PC-3 (cell line): ENCODE measurements around the gene MED13. TPM values are rescaled to one million over a fixed set of nuclear protein-coding genes. Genes with fewer than 3 reads are reported as not detected.

ENCODE experiments used
- ATAC-seq: fragments of 200-7000 bp; cut with Tn5 transposase; 2 replicates; pipeline ENCODE4 v1.9.1; 2020; ENCODE audit warnings: mild to moderate bottlenecking, moderate library complexity
- BruUV-seq: library from RNA; stranded (reverse); fragments of 400-500 nt; replicated peaks from 2 replicates; lab custom pipeline; 2021; lab: Mats Ljungman, UMichigan
- CTCF ChIA-PET: fragments of 300-600 bp; sonication (Branson Sonifier 250); formaldehyde crosslinking; loops from one replicate; lab custom pipeline; 2022; ENCODE audit warnings: antibody characterized with exemption; lab: Charles Lee
- POLR2A ChIA-PET: fragments of 300-600 bp; sonication (Branson Sonifier 250); formaldehyde crosslinking; loops from one replicate; lab custom pipeline; 2022; ENCODE audit warnings: antibody characterized with exemption; ENCODE audit not compliant: unreplicated experiment; lab: Charles Lee
- DNase-seq: peaks from one replicate; pipeline ENCODE4 v3.0.0-alpha.2; 2015
- H2AFZ ChIP-seq: fragments of 300-600 bp; sonication (generic); 2 replicates; pipeline ENCODE4 v1.6.0; 2016; ENCODE audit warnings: antibody characterized with exemption, low read length
- H3F3A ChIP-seq: fragments of 300-600 bp; sonication (generic); one replicate; pipeline ENCODE4 v1.6.0; 2017; ENCODE audit warnings: antibody characterized with exemption, low read length, control low read depth, mild to moderate bottlenecking; ENCODE audit not compliant: unreplicated experiment
- H3K27ac ChIP-seq: fragments of 300-600 bp; sonication (generic); 2 replicates; pipeline ENCODE4 v1.5.1; 2016; ENCODE audit warnings: mild to moderate bottlenecking, low read length
- H3K27me3 ChIP-seq: fragments of 300-600 bp; sonication (generic); 2 replicates; pipeline ENCODE4 v1.6.1; 2016; ENCODE audit warnings: low read length, mixed read lengths
- H3K36me3 ChIP-seq: fragments of 300-600 bp; sonication (generic); 2 replicates; pipeline ENCODE4 v1.6.1; 2016; ENCODE audit warnings: low read depth, mixed run types, low read length, mixed read lengths
- H3K4me1 ChIP-seq: fragments of 300-600 bp; sonication (generic); 2 replicates; pipeline ENCODE4 v1.5.1; 2016; ENCODE audit warnings: low read length; ENCODE audit not compliant: insufficient read depth
- H3K4me2 ChIP-seq: fragments of 300-600 bp; sonication (generic); 2 replicates; pipeline ENCODE4 v1.6.0; 2016; ENCODE audit warnings: low read length
- H3K4me3 ChIP-seq: fragments of 300-600 bp; sonication (generic); 2 replicates; pipeline ENCODE4 v1.5.1; 2016; ENCODE audit warnings: mild to moderate bottlenecking, low read length, mixed read lengths
- H3K79me2 ChIP-seq: fragments of 300-600 bp; sonication (generic); 2 replicates; pipeline ENCODE4 v1.6.1; 2017; ENCODE audit warnings: low read length, mixed read lengths
- H3K9ac ChIP-seq: fragments of 300-600 bp; sonication (generic); 2 replicates; pipeline ENCODE4 v1.6.0; 2016; ENCODE audit warnings: mild to moderate bottlenecking, low read length
- H3K9me2 ChIP-seq: fragments of 300-600 bp; sonication (generic); replicated peaks from 2 replicates; pipeline ENCODE4 v1.6.1; 2016; ENCODE audit warnings: mixed run types, low read length, mixed read lengths
- H3K9me3 ChIP-seq: fragments of 300-600 bp; sonication (generic); 2 replicates; pipeline ENCODE4 v1.6.1; 2016; ENCODE audit warnings: low read length, mixed read lengths
- H4K20me1 ChIP-seq: fragments of 300-600 bp; sonication (generic); 2 replicates; pipeline ENCODE4 v1.6.1; 2016; ENCODE audit warnings: low read length, mixed read lengths
- EZH2 ChIP-seq: fragments of 300-600 bp; sonication (generic); IDR thresholded peaks from one replicate; pipeline ENCODE4 v1.6.1; 2017; ENCODE audit warnings: antibody characterized with exemption, mild to moderate bottlenecking, low read length; ENCODE audit not compliant: unreplicated experiment
- EZH2phosphoT487 ChIP-seq: fragments of 300-600 bp; sonication (generic); IDR thresholded peaks from 2 replicates; pipeline ENCODE4 v1.6.1; 2018; ENCODE audit warnings: mild to moderate bottlenecking, antibody characterized with exemption, low read length, borderline replicate concordance
- intact Hi-C: fragments of 100-400 bp; cut with micrococcal nuclease; formaldehyde crosslinking; loops from 2 replicates; pipeline ENCODE4 v1.9.0; 2023
- total RNA-seq: library from RNA; depleted of rRNA; stranded (reverse); fragments of >200 nt; gene quantifications from 2 replicates; pipeline ENCODE4 v1.2.3, GENCODE V29; 2014
- TF ChIP-seq, protein P1 (sequence below): fragments of 300-600 bp; sonication (generic); conservative IDR thresholded peaks from 2 replicates; pipeline ENCODE4 v1.5.1; 2017; ENCODE audit warnings: antibody characterized with exemption, low read depth, mild to moderate bottlenecking, low read length

Gene MED13
- total RNA-seq, 1 experiment from 2014 or later, result 36.8 TPM

DNA sequence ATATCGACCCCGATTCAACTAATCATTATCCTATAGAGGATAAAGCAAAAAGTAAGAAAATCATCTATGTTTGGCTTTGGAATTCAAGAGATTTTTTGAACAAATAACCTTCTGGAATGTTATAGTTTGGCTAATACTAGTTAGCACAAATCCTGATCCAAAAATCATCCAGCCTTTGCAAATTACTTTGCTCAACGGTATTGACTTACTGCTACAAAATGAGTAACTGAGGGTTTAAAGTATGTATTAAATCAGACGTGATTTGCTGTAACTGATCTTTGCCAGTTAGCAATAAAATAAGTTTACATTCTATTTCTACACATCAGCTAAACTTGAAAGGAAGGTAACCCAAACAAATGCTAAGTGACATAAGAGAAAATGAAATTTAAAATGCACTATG, 6.5 kb downstream of the MED13 start:
- no peak overlapping the region for H3K9ac ChIP-seq
- TF ChIP-seq EZH2phosphoT487, result no peak
- no peak for TF ChIP-seq EZH2
- TF ChIP-seq, protein P1, sequence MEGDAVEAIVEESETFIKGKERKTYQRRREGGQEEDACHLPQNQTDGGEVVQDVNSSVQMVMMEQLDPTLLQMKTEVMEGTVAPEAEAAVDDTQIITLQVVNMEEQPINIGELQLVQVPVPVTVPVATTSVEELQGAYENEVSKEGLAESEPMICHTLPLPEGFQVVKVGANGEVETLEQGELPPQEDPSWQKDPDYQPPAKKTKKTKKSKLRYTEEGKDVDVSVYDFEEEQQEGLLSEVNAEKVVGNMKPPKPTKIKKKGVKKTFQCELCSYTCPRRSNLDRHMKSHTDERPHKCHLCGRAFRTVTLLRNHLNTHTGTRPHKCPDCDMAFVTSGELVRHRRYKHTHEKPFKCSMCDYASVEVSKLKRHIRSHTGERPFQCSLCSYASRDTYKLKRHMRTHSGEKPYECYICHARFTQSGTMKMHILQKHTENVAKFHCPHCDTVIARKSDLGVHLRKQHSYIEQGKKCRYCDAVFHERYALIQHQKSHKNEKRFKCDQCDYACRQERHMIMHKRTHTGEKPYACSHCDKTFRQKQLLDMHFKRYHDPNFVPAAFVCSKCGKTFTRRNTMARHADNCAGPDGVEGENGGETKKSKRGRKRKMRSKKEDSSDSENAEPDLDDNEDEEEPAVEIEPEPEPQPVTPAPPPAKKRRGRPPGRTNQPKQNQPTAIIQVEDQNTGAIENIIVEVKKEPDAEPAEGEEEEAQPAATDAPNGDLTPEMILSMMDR, result no peak
- no peak overlapping the region for H2AFZ ChIP-seq
- no peak for ATAC-seq
- H3K79me2 ChIP-seq, result peaks cover 99% of the 10 kb centered on the region
- POLR2A ChIA-PET, result no interaction called here
- no peaks in the 10 kb centered on the region for H3K9me3 ChIP-seq
- H3F3A ChIP-seq, result no peaks in the 10 kb centered on the region
- no peaks in the 10 kb centered on the region for H3K27me3 ChIP-seq
- no peak overlapping the region for H3K27ac ChIP-seq
- no peak for DNase-seq
- CTCF ChIA-PET, result interaction anchor here (1.2 kb wide), 1 partner anchor 52 kb away, joined by 3 read pairs; no protein-coding TSS in a partner anchor
- H3K4me1 ChIP-seq, result peaks cover 20% of the 10 kb centered on the region
- H3K9me2 ChIP-seq, result no peaks in the 10 kb centered on the region
- H3K36me3 ChIP-seq, result peaks cover 28% of the 10 kb centered on the region
- intact Hi-C loops, result no loop called here
- peaks cover 47% of the 10 kb centered on the region for H4K20me1 ChIP-seq
- H3K4me2 ChIP-seq, result no peak overlapping the region
- H3K4me3 ChIP-seq, result no peak overlapping the region
- BruUV-seq, result no TSS peak

DNA sequence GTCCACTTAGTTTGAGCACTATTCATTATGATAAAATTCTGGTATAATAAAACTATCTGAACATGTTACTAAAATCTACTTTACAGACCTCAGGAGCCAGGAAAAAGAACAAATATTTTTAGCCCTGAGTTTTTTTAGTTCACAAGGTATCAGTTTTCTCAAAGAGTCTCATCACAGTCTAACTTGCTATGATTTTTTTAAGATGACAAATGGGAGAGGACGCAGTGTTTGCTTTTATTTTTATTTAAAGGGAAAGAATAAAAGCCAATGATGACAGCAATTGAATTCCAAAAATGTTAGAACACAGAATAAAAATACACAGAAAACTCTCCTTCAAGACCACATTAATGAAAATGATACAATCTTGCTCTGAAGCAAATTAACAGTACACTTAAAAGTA, 7.4 kb downstream of the MED13 start:
- peaks cover 99% of the 10 kb centered on the region for H3K79me2 ChIP-seq
- H3K9ac ChIP-seq, result no peak overlapping the region
- POLR2A ChIA-PET, result no interaction called here
- no peaks in the 10 kb centered on the region for H3K9me3 ChIP-seq
- H3K4me3 ChIP-seq, result no peak overlapping the region
- H3F3A ChIP-seq, result no peaks in the 10 kb centered on the region
- CTCF ChIA-PET, result no interaction called here
- DNase-seq, result no peak
- H3K4me2 ChIP-seq, result no peak overlapping the region
- intact Hi-C loops, result no loop called here
- no peak for ATAC-seq
- H3K27me3 ChIP-seq, result no peaks in the 10 kb centered on the region
- no peak overlapping the region for H2AFZ ChIP-seq
- peaks cover 31% of the 10 kb centered on the region for H3K36me3 ChIP-seq
- peaks cover 12% of the 10 kb centered on the region for H3K4me1 ChIP-seq
- BruUV-seq, result no TSS peak
- H3K27ac ChIP-seq, result no peak overlapping the region
- H3K9me2 ChIP-seq, result no peaks in the 10 kb centered on the region
- TF ChIP-seq, protein P1, result no peak
- TF ChIP-seq EZH2phosphoT487 (no peak), EZH2 (no peak)
- H4K20me1 ChIP-seq, result peaks cover 38% of the 10 kb centered on the region

DNA sequence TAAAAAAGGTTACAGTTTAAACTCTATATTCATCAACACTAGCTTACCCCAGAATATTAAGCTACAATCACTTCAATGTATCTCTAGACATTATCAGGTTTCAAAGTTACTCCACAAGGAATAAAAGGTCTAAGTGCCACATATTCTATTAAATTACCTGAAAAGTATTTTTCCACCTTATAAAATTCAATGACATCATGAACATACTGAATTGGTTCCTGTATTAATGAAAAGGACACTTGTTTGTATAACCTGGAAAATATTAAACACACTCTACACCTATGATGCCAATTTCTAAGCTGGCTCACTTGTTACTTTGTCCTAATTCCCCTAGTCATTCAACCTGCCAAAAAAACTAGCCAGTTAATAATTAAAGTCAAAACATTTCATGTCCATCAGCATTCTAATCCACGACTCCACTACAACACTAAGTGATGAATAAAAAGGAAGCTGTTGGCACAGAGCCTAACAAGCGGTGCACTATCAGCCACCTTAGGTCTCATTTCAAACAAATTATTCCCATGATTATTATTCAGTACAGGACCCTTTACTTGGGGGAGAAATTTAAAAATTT, 12.2 kb downstream of the MED13 start:
- Histone ChIP-seq H3F3A (peaks cover 12% of the 10 kb centered on the region), H3K79me2 (peaks cover 82% of the 10 kb centered on the region), H3K36me3 (peaks cover 36% of the 10 kb centered on the region), H3K27me3 (no peaks in the 10 kb centered on the region), H3K9me2 (no peaks in the 10 kb centered on the region), H3K4me1 (peaks cover 24% of the 10 kb centered on the region), H3K9me3 (no peaks in the 10 kb centered on the region), H3K27ac (no peak overlapping the region), H2AFZ (no peak overlapping the region), H4K20me1 (peaks cover 10% of the 10 kb centered on the region), H3K9ac (no peak overlapping the region), H3K4me3 (no peak overlapping the region), H3K4me2 (no peak overlapping the region)
- TF ChIP-seq, protein P1, result no peak
- TF ChIP-seq EZH2phosphoT487 (no peak), EZH2 (no peak)
- DNase-seq (no peak), ATAC-seq (no peak)
- CTCF ChIA-PET, result interaction anchor here (0.5 to 1.0 kb wide), 4 partner anchors 17 to 542 kb away, joined by 3 to 5 read pairs (median 3); no protein-coding TSS in a partner anchor
- POLR2A ChIA-PET, result interaction anchor here (0.9 kb wide), 1 partner anchor 13 kb away, joined by 7 read pairs; no protein-coding TSS in a partner anchor
- no TSS peak for BruUV-seq
- intact Hi-C loops, result loop anchor here (1.0 to 5.0 kb wide), 3 partner anchors 9 to 106 kb away; no protein-coding TSS in a partner anchor
